GM12878 (cell line): ENCODE data around the gene ZNF618. TPM values are rescaled to one million over a fixed set of nuclear protein-coding genes. Genes with fewer than 3 reads are reported as not detected.

Experiments
- ATAC-seq: fragments of 200-7000 bp; cut with Tn5 transposase; 3 replicates; pipeline ENCODE4 v1.9.1; 2020; ENCODE audit warnings: mild to moderate bottlenecking, moderate library complexity
- BruUV-seq: library from RNA; stranded (reverse); fragments of 400-500 nt; replicated peaks from 2 replicates; lab custom pipeline; 2021; lab: Mats Ljungman, UMichigan
- CTCF ChIA-PET: fragments of 300-600 bp; sonication (Branson Sonifier 250); formaldehyde crosslinking; extraction: SDS; loops from one replicate; lab custom pipeline; 2021; ENCODE audit warnings: inconsistent platforms; lab: Yijun Ruan, JAX
- POLR2A ChIA-PET: fragments of 350-600 bp; formaldehyde crosslinking; extraction: SDS; loops from one replicate; lab custom pipeline; 2021; ENCODE audit warnings: inconsistent platforms; lab: Charles Lee
- RAD21 ChIA-PET: fragments of 300-600 bp; sonication (Branson Sonifier 250); formaldehyde crosslinking; loops from one replicate; lab custom pipeline; 2023; ENCODE audit warnings: antibody characterized with exemption; ENCODE audit not compliant: unreplicated experiment; lab: Charles Lee
- SMC1A ChIA-PET: fragments of 300-600 bp; sonication (Branson Sonifier 250); formaldehyde crosslinking; loops from one replicate; lab custom pipeline; 2023; ENCODE audit not compliant: unreplicated experiment, uncharacterized antibody; lab: Charles Lee
- DNase-seq: peaks from one replicate; pipeline ENCODE4 v3.0.0-alpha.2; 2011; ENCODE audit warnings: low read depth, low spot score
- FAIRE-seq: peaks from 3 replicates; lab custom pipeline; 2011; peaks lifted over from hg19 to GRCh38; lab: Jason Lieb, UNC
- H2AFZ ChIP-seq: 2 replicates; pipeline ENCODE4 v1.6.0; 2011; ENCODE audit warnings: low read depth, low read length, control low read depth; ENCODE audit not compliant: control insufficient read depth
- H3K27ac ChIP-seq: 2 replicates; pipeline ENCODE4 v1.5.1; 2011; ENCODE audit warnings: control low read depth; ENCODE audit not compliant: control insufficient read depth, insufficient read depth
- H3K27me3 ChIP-seq, 2 experiments: replicated peaks in 1 of 2; 2 replicates each; pipeline versions ENCODE4 v1.6.0 to v1.6.1; 2011; ENCODE audit warnings: low read length in 1 of 2; ENCODE audit not compliant: control insufficient read depth in 2 of 2, insufficient read depth in 2 of 2
- H3K36me3 ChIP-seq, 2 experiments: 2 replicates each; pipeline ENCODE4 v1.5.1; 2011; ENCODE audit warnings: low read length in 1 of 2; ENCODE audit not compliant: control insufficient read depth in 2 of 2, insufficient read depth in 2 of 2
- H3K4me1 ChIP-seq: 2 replicates; pipeline ENCODE4 v1.6.1; 2011; ENCODE audit warnings: mild to moderate bottlenecking, low read length, moderate library complexity, mixed read lengths; ENCODE audit not compliant: control insufficient read depth, insufficient read depth
- H3K4me2 ChIP-seq: 2 replicates; pipeline ENCODE4 v1.6.0; 2011; ENCODE audit warnings: control low read depth; ENCODE audit not compliant: control insufficient read depth, insufficient read depth
- H3K4me3 ChIP-seq: fragments of 200-600 bp; sonication (generic); 2 replicates; pipeline ENCODE4 v1.5.1; 2016
- H3K79me2 ChIP-seq: 2 replicates; pipeline ENCODE4 v1.6.0; 2011; ENCODE audit warnings: low read length; ENCODE audit not compliant: control insufficient read depth, insufficient read depth
- H3K9ac ChIP-seq: 2 replicates; pipeline ENCODE4 v1.8.0; 2011; ENCODE audit warnings: low read length, control low read depth, mixed read lengths; ENCODE audit not compliant: control insufficient read depth, insufficient read depth
- H3K9me3 ChIP-seq: replicated peaks from 3 replicates; pipeline ENCODE4 v1.5.1; 2011; ENCODE audit warnings: mild to moderate bottlenecking, low read length; ENCODE audit not compliant: control insufficient read depth, insufficient read depth
- H4K20me1 ChIP-seq: 2 replicates; pipeline ENCODE4 v1.6.0; 2011; ENCODE audit not compliant: control insufficient read depth, insufficient read depth
- ATF7 ChIP-seq: fragments of 450-650 bp; IDR thresholded peaks from 2 replicates; pipeline ENCODE4 v1.6.1; 2016; ENCODE audit warnings: low read depth, mild to moderate bottlenecking
- BHLHE40 ChIP-seq, 2 experiments: fragments of 450-650 bp in 1 of 2; IDR thresholded peaks; 2 replicates each; pipeline ENCODE4 v1.6.1; 2011 to 2017; ENCODE audit warnings: low read depth in 2 of 2, borderline replicate concordance in 1 of 2, improper control_type of control experiment in 1 of 2, low read length in 1 of 2, mild to moderate bottlenecking in 1 of 2
- CREB1 ChIP-seq: IDR thresholded peaks from 2 replicates; pipeline ENCODE4 v1.6.1; 2012; ENCODE audit warnings: low read depth, mild to moderate bottlenecking, inconsistent platforms
- CREM ChIP-seq: IDR thresholded peaks from 2 replicates; pipeline ENCODE4 v1.6.1; 2014; ENCODE audit warnings: antibody characterized with exemption, low read depth
- JUNB ChIP-seq: IDR thresholded peaks from 2 replicates; pipeline ENCODE4 v1.6.1; 2016; ENCODE audit warnings: antibody characterized with exemption, mild to moderate bottlenecking
- NFXL1 ChIP-seq: fragments of 450-650 bp; IDR thresholded peaks from 2 replicates; pipeline ENCODE4 v1.6.1; 2017; ENCODE audit warnings: antibody characterized with exemption, mild to moderate bottlenecking, borderline replicate concordance
- NR2C2 ChIP-seq: IDR thresholded peaks from 2 replicates; pipeline ENCODE4 v1.6.1; 2011; ENCODE audit warnings: borderline replicate concordance, low read depth; ENCODE audit not compliant: control insufficient read depth, insufficient read length
- POLR2AphosphoS5 ChIP-seq: IDR thresholded peaks from 2 replicates; pipeline ENCODE4 v1.6.1; 2011; ENCODE audit warnings: mild to moderate bottlenecking, low read length, inconsistent platforms
- RAD21 ChIP-seq: IDR thresholded peaks from 2 replicates; pipeline ENCODE4 v1.6.1; 2011; ENCODE audit warnings: mild to moderate bottlenecking, low read depth, low read length, moderate library complexity; ENCODE audit not compliant: insufficient read depth
- RB1 ChIP-seq: fragments of 450-650 bp; formaldehyde crosslinking; IDR thresholded peaks from 2 replicates; pipeline ENCODE4 v1.6.1; 2017; ENCODE audit warnings: mild to moderate bottlenecking, borderline replicate concordance
- RCOR1 ChIP-seq: conservative IDR thresholded peaks from 2 replicates; pipeline ENCODE4 v1.6.1; 2012; ENCODE audit warnings: low read depth, low read length, improper control_type of control experiment
- TCF3 ChIP-seq: IDR thresholded peaks from 2 replicates; pipeline ENCODE4 v1.6.1; 2012; ENCODE audit warnings: low read depth, mild to moderate bottlenecking, low read length, borderline replicate concordance; ENCODE audit not compliant: insufficient read depth
- ZNF207 ChIP-seq: fragments of 450-650 bp; IDR thresholded peaks from 2 replicates; pipeline ENCODE4 v1.6.1; 2014; ENCODE audit warnings: antibody characterized with exemption, mild to moderate bottlenecking, borderline replicate concordance
- WGBS: methylation state at CpG from one replicate; pipeline ENCODE4 v1.1.6; 2016; ENCODE audit warnings: low lambda C conversion rate; ENCODE audit not compliant: insufficient replicate concordance, insufficient coverage; ENCODE audit errors: missing lambda C conversion rate; 5-methylcytosine and 5-hydroxymethylcytosine counted together
- in situ Hi-C: fragments of 300-500 bp; cut with MboI; formaldehyde crosslinking; loops from 9 replicates; pipeline ENCODE4 v1.14.3; 2018; ENCODE audit warnings: mixed read lengths
- intact Hi-C: fragments of 100-400 bp; cut with micrococcal nuclease; formaldehyde crosslinking; loops from one replicate; pipeline ENCODE4 v1.14.2; 2022; ENCODE audit not compliant: unreplicated experiment
- polyA plus RNA-seq, 11 experiments: library from polyadenylated mRNA; depleted of rRNA in 4 of 11; unstranded in 6 of 11; stranded (reverse) in 5 of 11; fragments of >200 nt; fragmentation: Nextera tagmentation in 4 of 11; fragmentation: Illumina TruSeq in 1 of 11; extraction: Ambion mirVana in 4 of 11; extraction: Trizol in 1 of 11; gene quantifications; 1 replicate in 1 of 11; 2 replicates in 10 of 11; pipeline versions ENCODE4 v1.2.1 to v1.2.3, GENCODE V29; 2011 to 2016; ENCODE audit warnings: inconsistent platforms in 2 of 11, missing spikeins in 2 of 11, low read depth in 1 of 11
- total RNA-seq, 4 experiments: library from RNA; depleted of rRNA in 3 of 4; stranded (reverse); fragments of >200 nt in 3 of 4; fragmentation: Illumina TruSeq in 1 of 4; extraction: Trizol in 1 of 4; gene quantifications; 2 replicates each; pipeline versions ENCODE4 v1.2.1 to v1.2.3, GENCODE V29; 2013 to 2021
- TF ChIP-seq, protein P1 (sequence below): IDR thresholded peaks from 2 replicates; pipeline ENCODE4 v1.6.1; 2012; ENCODE audit warnings: low read length, inconsistent platforms
- TF ChIP-seq, protein P2 (sequence below): fragments of 150-350 bp; IDR thresholded peaks from 2 replicates; pipeline ENCODE4 v1.6.1; 2014; ENCODE audit warnings: mild to moderate bottlenecking, low read depth, low read length
- TF ChIP-seq, protein P3 (sequence below): fragments of 450-650 bp; IDR thresholded peaks from 2 replicates; pipeline ENCODE4 v1.6.1; 2017; ENCODE audit warnings: mild to moderate bottlenecking

The ZNF618 gene
- total and polyA plus RNA-seq, 10 of the 15 experiments (the other 5 are each of a cell fraction or from before 2014, with no cell fraction given), result 0.01 to 0.24 (median 0.06) TPM; not detected in 2

GRCh38 chr9:113957821-113958341 lies 81.8 kb downstream of the ZNF618 start:
- H3K27me3 ChIP-seq, result no peaks in the 10 kb centered on the region; a peak in 1 of 4 replicates
- H4K20me1 ChIP-seq, result no peaks in the 10 kb centered on the region
- SMC1A ChIA-PET, result no interaction called here
- no peak overlapping the region for H3K4me3 ChIP-seq
- no peak overlapping the region for H3K27ac ChIP-seq
- 3% methylated on average over 4 of the region's 4 CpGs for WGBS
- no peak for ATAC-seq
- POLR2A ChIA-PET, result no interaction called here
- H3K4me1 ChIP-seq, result no peaks in the 10 kb centered on the region
- no peak overlapping the region for H2AFZ ChIP-seq
- intact Hi-C loops (no loop called here), in situ Hi-C loops (no loop called here)
- H3K36me3 ChIP-seq, result no peaks in the 10 kb centered on the region
- TF ChIP-seq NFXL1 (no peak), POLR2AphosphoS5 (no peak), CREM (no peak), CREB1 (no peak), BHLHE40 (IDR thresholded peaks at IDR 0.05; ENCODE audit: borderline replicate concordance in 1 of 2, low read depth in 2 of 2, low read length in 1 of 2) (no peak), ZNF207 (no peak), ATF7 (no peak), RB1 (no peak), NR2C2 (no peak), JUNB (no peak), TCF3 (no peak), RCOR1 (no peak), RAD21 (no peak)
- TF ChIP-seq, protein P1, sequence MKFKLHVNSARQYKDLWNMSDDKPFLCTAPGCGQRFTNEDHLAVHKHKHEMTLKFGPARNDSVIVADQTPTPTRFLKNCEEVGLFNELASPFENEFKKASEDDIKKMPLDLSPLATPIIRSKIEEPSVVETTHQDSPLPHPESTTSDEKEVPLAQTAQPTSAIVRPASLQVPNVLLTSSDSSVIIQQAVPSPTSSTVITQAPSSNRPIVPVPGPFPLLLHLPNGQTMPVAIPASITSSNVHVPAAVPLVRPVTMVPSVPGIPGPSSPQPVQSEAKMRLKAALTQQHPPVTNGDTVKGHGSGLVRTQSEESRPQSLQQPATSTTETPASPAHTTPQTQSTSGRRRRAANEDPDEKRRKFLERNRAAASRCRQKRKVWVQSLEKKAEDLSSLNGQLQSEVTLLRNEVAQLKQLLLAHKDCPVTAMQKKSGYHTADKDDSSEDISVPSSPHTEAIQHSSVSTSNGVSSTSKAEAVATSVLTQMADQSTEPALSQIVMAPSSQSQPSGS, result no peak
- TF ChIP-seq, protein P2, sequence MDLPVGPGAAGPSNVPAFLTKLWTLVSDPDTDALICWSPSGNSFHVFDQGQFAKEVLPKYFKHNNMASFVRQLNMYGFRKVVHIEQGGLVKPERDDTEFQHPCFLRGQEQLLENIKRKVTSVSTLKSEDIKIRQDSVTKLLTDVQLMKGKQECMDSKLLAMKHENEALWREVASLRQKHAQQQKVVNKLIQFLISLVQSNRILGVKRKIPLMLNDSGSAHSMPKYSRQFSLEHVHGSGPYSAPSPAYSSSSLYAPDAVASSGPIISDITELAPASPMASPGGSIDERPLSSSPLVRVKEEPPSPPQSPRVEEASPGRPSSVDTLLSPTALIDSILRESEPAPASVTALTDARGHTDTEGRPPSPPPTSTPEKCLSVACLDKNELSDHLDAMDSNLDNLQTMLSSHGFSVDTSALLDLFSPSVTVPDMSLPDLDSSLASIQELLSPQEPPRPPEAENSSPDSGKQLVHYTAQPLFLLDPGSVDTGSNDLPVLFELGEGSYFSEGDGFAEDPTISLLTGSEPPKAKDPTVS, result no peak
- TF ChIP-seq, protein P3, sequence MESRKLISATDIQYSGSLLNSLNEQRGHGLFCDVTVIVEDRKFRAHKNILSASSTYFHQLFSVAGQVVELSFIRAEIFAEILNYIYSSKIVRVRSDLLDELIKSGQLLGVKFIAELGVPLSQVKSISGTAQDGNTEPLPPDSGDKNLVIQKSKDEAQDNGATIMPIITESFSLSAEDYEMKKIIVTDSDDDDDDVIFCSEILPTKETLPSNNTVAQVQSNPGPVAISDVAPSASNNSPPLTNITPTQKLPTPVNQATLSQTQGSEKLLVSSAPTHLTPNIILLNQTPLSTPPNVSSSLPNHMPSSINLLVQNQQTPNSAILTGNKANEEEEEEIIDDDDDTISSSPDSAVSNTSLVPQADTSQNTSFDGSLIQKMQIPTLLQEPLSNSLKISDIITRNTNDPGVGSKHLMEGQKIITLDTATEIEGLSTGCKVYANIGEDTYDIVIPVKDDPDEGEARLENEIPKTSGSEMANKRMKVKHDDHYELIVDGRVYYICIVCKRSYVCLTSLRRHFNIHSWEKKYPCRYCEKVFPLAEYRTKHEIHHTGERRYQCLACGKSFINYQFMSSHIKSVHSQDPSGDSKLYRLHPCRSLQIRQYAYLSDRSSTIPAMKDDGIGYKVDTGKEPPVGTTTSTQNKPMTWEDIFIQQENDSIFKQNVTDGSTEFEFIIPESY, result no peak
- BruUV-seq, result no TSS peak
- no peak overlapping the region for H3K4me2 ChIP-seq
- H3K9ac ChIP-seq, result no peak overlapping the region
- no peak for DNase-seq
- no peak for FAIRE-seq
- RAD21 ChIA-PET, result no interaction called here
- no peaks in the 10 kb centered on the region for H3K9me3 ChIP-seq
- CTCF ChIA-PET, result no interaction called here
- H3K79me2 ChIP-seq, result no peaks in the 10 kb centered on the region
